Neural progenitor cell (in vitro differentiated cells): Measurements from ENCODE around the gene PPFIBP1. TPM values are rescaled to one million over a fixed set of nuclear protein-coding genes. Genes with fewer than 3 reads are reported as not detected.

Experiments used
- DNase-seq: peaks from one replicate; pipeline ENCODE4 v3.0.0-alpha.2; 2016; ENCODE audit warnings: low spot score
- H2AFZ ChIP-seq: fragments of 200-600 bp; sonication (generic); replicated peaks from 2 replicates; pipeline ENCODE4 v1.6.1; 2016; ENCODE audit warnings: antibody characterized with exemption
- H3F3A ChIP-seq: fragments of 200-600 bp; sonication (generic); 2 replicates; pipeline ENCODE4 v1.6.1; 2016; ENCODE audit warnings: antibody characterized with exemption, low read depth
- H3K27ac ChIP-seq: fragments of 200-600 bp; sonication (generic); 2 replicates; pipeline ENCODE4 v1.5.1; 2016; ENCODE audit warnings: mild to moderate bottlenecking
- H3K27me3 ChIP-seq: fragments of 200-600 bp; sonication (generic); 2 replicates; pipeline ENCODE4 v1.6.1; 2016; ENCODE audit warnings: mild to moderate bottlenecking, moderate library complexity
- H3K36me3 ChIP-seq: fragments of 200-600 bp; sonication (generic); 2 replicates; pipeline ENCODE4 v1.5.1; 2016
- H3K4me1 ChIP-seq: fragments of 200-600 bp; sonication (generic); 2 replicates; pipeline ENCODE4 v1.6.1; 2016; ENCODE audit warnings: mixed run types
- H3K4me2 ChIP-seq: fragments of 200-600 bp; sonication (generic); 2 replicates; pipeline ENCODE4 v1.6.1; 2016
- H3K4me3 ChIP-seq: fragments of 200-600 bp; sonication (generic); 2 replicates; pipeline ENCODE4 v1.5.1; 2016
- H3K79me2 ChIP-seq: fragments of 200-600 bp; sonication (generic); 2 replicates; pipeline ENCODE4 v1.6.1; 2016; ENCODE audit warnings: low read depth
- H3K9ac ChIP-seq: fragments of 200-600 bp; sonication (generic); 2 replicates; pipeline ENCODE4 v1.6.1; 2016
- H3K9me3 ChIP-seq: fragments of 200-600 bp; sonication (generic); 2 replicates; pipeline ENCODE4 v1.5.1; 2016; ENCODE audit warnings: low read depth
- H4K20me1 ChIP-seq: fragments of 200-600 bp; sonication (generic); 2 replicates; pipeline ENCODE4 v1.6.1; 2016; ENCODE audit warnings: low read depth
- H3K27ac Mint-ChIP-seq: 3 replicates; pipeline ENCODE4 v1.8.0; 2021; ENCODE audit warnings: mixed read lengths
- H3K27me3 Mint-ChIP-seq: 2 replicates; pipeline ENCODE4 v1.8.0; 2022; ENCODE audit warnings: low read depth, mild to moderate bottlenecking, inconsistent platforms, moderate library complexity, mixed read lengths; ENCODE audit not compliant: insufficient read depth
- H3K36me3 Mint-ChIP-seq: 3 replicates; pipeline ENCODE4 v1.8.0; 2021; ENCODE audit warnings: mixed read lengths
- H3K4me1 Mint-ChIP-seq: 3 replicates; pipeline ENCODE4 v1.8.0; 2021; ENCODE audit warnings: mixed read lengths
- H3K4me3 Mint-ChIP-seq: 3 replicates; pipeline ENCODE4 v1.8.0; 2021; ENCODE audit warnings: mild to moderate bottlenecking, moderate library complexity, mixed read lengths
- H3K9me3 Mint-ChIP-seq: 3 replicates; pipeline ENCODE4 v1.8.0; 2020; ENCODE audit warnings: mixed read lengths
- CTCF ChIP-seq: fragments of 200-600 bp; sonication (generic); IDR thresholded peaks from 2 replicates; pipeline ENCODE4 v1.5.1; 2017; ENCODE audit warnings: antibody characterized with exemption, mild to moderate bottlenecking
- EZH2 ChIP-seq: fragments of 200-600 bp; sonication (generic); IDR thresholded peaks from 2 replicates; pipeline ENCODE4 v1.6.1; 2017; ENCODE audit warnings: antibody characterized with exemption, mild to moderate bottlenecking, moderate library complexity
- EZH2phosphoT487 ChIP-seq: fragments of 200-600 bp; sonication (generic); IDR thresholded peaks from 2 replicates; pipeline ENCODE4 v1.6.1; 2017; ENCODE audit warnings: antibody characterized with exemption
- total RNA-seq: library from RNA; depleted of rRNA; stranded (reverse); fragments of >200 nt; gene quantifications from 2 replicates; pipeline ENCODE4 v1.2.3, GENCODE V29; 2015; ENCODE audit warnings: low replicate concordance

The PPFIBP1 gene
- total RNA-seq, 1 donor from 2014 or later = 61.7 TPM

- Mint-ChIP-seq H3K27ac (no peak overlapping the region), H3K36me3 (peaks cover 12% of the 10 kb centered on the region), H3K4me1 (peaks cover 17% of the 10 kb centered on the region), H3K4me3 (no peak overlapping the region), H3K27me3 (no peaks in the 10 kb centered on the region), H3K9me3 (peaks cover 11% of the 10 kb centered on the region)
- Histone ChIP-seq H3K79me2 (peaks cover 10% of the 10 kb centered on the region), H3F3A (no peaks in the 10 kb centered on the region), H3K27ac (no peak overlapping the region), H3K4me3 (no peak overlapping the region), H3K9me3 (no peaks in the 10 kb centered on the region), H3K9ac (no peak overlapping the region), H2AFZ (no peak overlapping the region), H3K4me1 (peaks cover 4% of the 10 kb centered on the region), H3K4me2 (no peak overlapping the region), H4K20me1 (peaks cover 2% of the 10 kb centered on the region), H3K27me3 (no peaks in the 10 kb centered on the region), H3K36me3 (no peaks in the 10 kb centered on the region)
- DNase-seq = no peak
- TF ChIP-seq CTCF (no peak), EZH2 (no peak), EZH2phosphoT487 (no peak)
These were observed 26.0 kb downstream of the PPFIBP1 start for GRCh38 chr12:27549801-27550652.

- TF ChIP-seq EZH2 (no peak), CTCF (no peak), EZH2phosphoT487 (no peak)
- no peaks in the 10 kb centered on the region for H3K27me3 ChIP-seq
- H3K27ac Mint-ChIP-seq = no peak overlapping the region
- peaks cover 2% of the 10 kb centered on the region for H4K20me1 ChIP-seq
- DNase-seq = no peak
- no peaks in the 10 kb centered on the region for H3K36me3 ChIP-seq
- H3K36me3 Mint-ChIP-seq = peaks cover 12% of the 10 kb centered on the region
- H3K27me3 Mint-ChIP-seq = no peaks in the 10 kb centered on the region
- H2AFZ ChIP-seq = no peak overlapping the region
- H3K27ac ChIP-seq = no peak overlapping the region
- H3K79me2 ChIP-seq = peaks cover 10% of the 10 kb centered on the region
- H3K4me3 ChIP-seq = no peak overlapping the region
- no peaks in the 10 kb centered on the region for H3K9me3 ChIP-seq
- H3K9ac ChIP-seq = no peak overlapping the region
- H3K4me1 ChIP-seq = peaks cover 4% of the 10 kb centered on the region
- H3K4me2 ChIP-seq = no peak overlapping the region
- no peaks in the 10 kb centered on the region for H3F3A ChIP-seq
- no peak overlapping the region for H3K4me3 Mint-ChIP-seq
- peaks cover 17% of the 10 kb centered on the region for H3K4me1 Mint-ChIP-seq
- peaks cover 11% of the 10 kb centered on the region for H3K9me3 Mint-ChIP-seq
These were observed 26.6 kb downstream of the PPFIBP1 start for GRCh38 chr12:27550653-27550975.

- H3K4me3 Mint-ChIP-seq = no peak overlapping the region
- Histone ChIP-seq H3K4me3 (no peak overlapping the region), H4K20me1 (peaks cover 2% of the 10 kb centered on the region), H3K36me3 (no peaks in the 10 kb centered on the region), H3K9ac (no peak overlapping the region), H3K79me2 (peaks cover 12% of the 10 kb centered on the region), H3K9me3 (no peaks in the 10 kb centered on the region), H3K4me1 (peaks cover 4% of the 10 kb centered on the region), H2AFZ (no peak overlapping the region), H3K27ac (no peak overlapping the region), H3K27me3 (no peaks in the 10 kb centered on the region), H3K4me2 (no peak overlapping the region), H3F3A (no peaks in the 10 kb centered on the region)
- peaks cover 11% of the 10 kb centered on the region for H3K9me3 Mint-ChIP-seq
- no peak for DNase-seq
- TF ChIP-seq CTCF (no peak), EZH2phosphoT487 (no peak), EZH2 (no peak)
- peaks cover 17% of the 10 kb centered on the region for H3K4me1 Mint-ChIP-seq
- no peak overlapping the region for H3K27ac Mint-ChIP-seq
- H3K27me3 Mint-ChIP-seq = no peaks in the 10 kb centered on the region
- peaks cover 12% of the 10 kb centered on the region for H3K36me3 Mint-ChIP-seq
These were observed 27.3 kb downstream of the PPFIBP1 start for GRCh38 chr12:27551172-27551840.
